Keratinocyte (primary cell): ENCODE measurements around the gene ZSCAN25. TPM values are rescaled to one million over a fixed set of nuclear protein-coding genes. Genes with fewer than 3 reads are reported as not detected.

Source experiments
- DNase-seq: peaks from one replicate; pipeline ENCODE4 v3.0.0-alpha.2; 2011; ENCODE audit warnings: low read depth, missing footprints, low spot score
- FAIRE-seq: peaks from 2 replicates; lab custom pipeline; 2011; peaks lifted over from hg19 to GRCh38; lab: Jason Lieb, UNC
- H2AFZ ChIP-seq: 2 replicates; pipeline ENCODE4 v1.6.0; 2012; ENCODE audit warnings: low read length, control low read depth, inconsistent platforms; ENCODE audit not compliant: control insufficient read depth
- H3K27ac ChIP-seq: 2 replicates; pipeline ENCODE4 v1.5.1; 2011; ENCODE audit warnings: low read length; ENCODE audit not compliant: control insufficient read depth, insufficient read depth
- H3K27me3 ChIP-seq: 3 replicates; pipeline ENCODE4 v1.6.0; 2011; ENCODE audit warnings: low read length; ENCODE audit not compliant: control insufficient read depth, insufficient read depth; ENCODE audit errors: extremely low read depth
- H3K36me3 ChIP-seq, 2 experiments: 2 replicates in 1 of 2; 3 replicates in 1 of 2; pipeline ENCODE4 v1.5.1; 2011; ENCODE audit warnings: low read length in 2 of 2, mild to moderate bottlenecking in 1 of 2; ENCODE audit not compliant: control insufficient read depth in 2 of 2, insufficient read depth in 2 of 2; ENCODE audit errors: extremely low read depth in 1 of 2
- H3K4me1 ChIP-seq: 3 replicates; pipeline ENCODE4 v1.5.1; 2011; ENCODE audit warnings: low read length; ENCODE audit not compliant: control insufficient read depth, insufficient read depth; ENCODE audit errors: extremely low read depth
- H3K4me2 ChIP-seq: 3 replicates; pipeline ENCODE4 v1.6.0; 2011; ENCODE audit warnings: low read depth, low read length; ENCODE audit not compliant: control insufficient read depth, insufficient read depth; ENCODE audit errors: extremely low read depth
- H3K4me3 ChIP-seq, 3 experiments: fragments of 200-600 bp in 1 of 3; sonication (generic) in 1 of 3; 2 replicates in 2 of 3; 3 replicates in 1 of 3; pipeline ENCODE4 v1.5.1; 2011 to 2016; ENCODE audit warnings: low read length in 3 of 3, mild to moderate bottlenecking in 3 of 3, control low read depth in 2 of 3, inconsistent platforms in 1 of 3, low read depth in 1 of 3, mixed read lengths in 1 of 3, mixed run types in 1 of 3, moderate library complexity in 1 of 3; ENCODE audit not compliant: control insufficient read depth in 2 of 3, insufficient read depth in 2 of 3; ENCODE audit errors: extremely low read depth in 1 of 3
- H3K79me2 ChIP-seq: 2 replicates; pipeline ENCODE4 v1.6.0; 2012; ENCODE audit warnings: low read length; ENCODE audit not compliant: control insufficient read depth, insufficient read depth
- H3K9ac ChIP-seq: 3 replicates; pipeline ENCODE4 v1.6.0; 2011; ENCODE audit warnings: low read length; ENCODE audit not compliant: control insufficient read depth, insufficient read depth; ENCODE audit errors: extremely low read depth
- H3K9me1 ChIP-seq: 3 replicates; pipeline ENCODE4 v1.6.0; 2011; ENCODE audit warnings: low read length; ENCODE audit not compliant: control insufficient read depth, insufficient read depth; ENCODE audit errors: extremely low read depth
- H3K9me3 ChIP-seq: 2 replicates; pipeline ENCODE4 v1.5.1; 2012; ENCODE audit warnings: low read depth, low read length; ENCODE audit not compliant: control insufficient read depth
- H4K20me1 ChIP-seq: 3 replicates; pipeline ENCODE4 v1.6.0; 2011; ENCODE audit warnings: low read length; ENCODE audit not compliant: control insufficient read depth, insufficient read depth; ENCODE audit errors: extremely low read depth
- EZH2 ChIP-seq: IDR thresholded peaks from one replicate; pipeline ENCODE4 v1.6.1; 2012; ENCODE audit warnings: inconsistent platforms, mild to moderate bottlenecking, low read length, moderate library complexity
- dilution Hi-C: fragments of 300-500 bp; cut with MboI; formaldehyde crosslinking; loops from one replicate; pipeline ENCODE4 v1.7.0; 2020; ENCODE audit warnings: low sequenced_read_pairs; ENCODE audit not compliant: extremely low pct_ligation_motif_present
- polyA plus RNA-seq, 5 experiments: library from polyadenylated mRNA; depleted of rRNA in 3 of 5; stranded (reverse) in 3 of 5; stranded (forward) in 1 of 5; unstranded in 1 of 5; fragments of >200 nt; gene quantifications; 1 replicate in 1 of 5; 2 replicates in 3 of 5; 3 replicates in 1 of 5; pipeline versions ENCODE4 v1.2.1 to v1.2.3, GENCODE V29; 2011 to 2012; ENCODE audit warnings: missing spikeins in 2 of 5, low read depth in 1 of 5, low replicate concordance in 1 of 5
- TF ChIP-seq, protein P1 (sequence below), 3 experiments: IDR thresholded peaks in 1 of 3; conservative IDR thresholded peaks in 1 of 3; optimal IDR thresholded peaks in 1 of 3; 2 replicates in 2 of 3; 3 replicates in 1 of 3; pipeline versions ENCODE3 to v1.5.1; 2011; ENCODE audit warnings: low read length in 3 of 3, mild to moderate bottlenecking in 3 of 3, moderate library complexity in 2 of 3, control low read depth in 1 of 3, inconsistent platforms in 1 of 3; ENCODE audit not compliant: insufficient read depth in 2 of 3; ENCODE audit errors: extremely low read depth in 1 of 3

ZSCAN25 gene
- polyA plus RNA-seq, 1 donor (not counting 4 experiments of a cell fraction or from before 2014, with no cell fraction given): 13.1 TPM

DNA sequence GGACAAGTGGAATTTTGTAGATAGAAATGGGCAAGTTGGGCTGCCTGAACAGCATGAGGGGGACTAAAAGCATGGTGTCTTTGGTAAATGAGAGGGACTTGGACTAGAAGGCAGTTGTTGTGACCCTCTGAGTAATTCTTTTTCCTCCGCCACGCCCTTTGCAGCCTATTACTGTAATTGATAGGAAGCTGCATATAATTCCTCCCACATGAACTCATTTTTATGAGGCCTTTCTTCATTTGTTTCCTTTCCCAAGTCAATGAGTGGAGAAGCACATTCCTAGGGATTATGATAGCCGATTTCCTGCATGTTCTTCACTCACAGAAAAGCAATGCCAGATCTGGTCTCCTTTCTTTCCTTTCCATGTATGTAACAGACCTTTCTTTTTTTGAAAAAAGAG is 27.7 kb downstream of the ZSCAN25 start:
- H3K9ac ChIP-seq: no peak overlapping the region
- no peak for DNase-seq
- no peaks in the 10 kb centered on the region for H3K9me3 ChIP-seq
- no peak overlapping the region for H2AFZ ChIP-seq
- TF ChIP-seq EZH2: no peak
- TF ChIP-seq, protein P1, sequence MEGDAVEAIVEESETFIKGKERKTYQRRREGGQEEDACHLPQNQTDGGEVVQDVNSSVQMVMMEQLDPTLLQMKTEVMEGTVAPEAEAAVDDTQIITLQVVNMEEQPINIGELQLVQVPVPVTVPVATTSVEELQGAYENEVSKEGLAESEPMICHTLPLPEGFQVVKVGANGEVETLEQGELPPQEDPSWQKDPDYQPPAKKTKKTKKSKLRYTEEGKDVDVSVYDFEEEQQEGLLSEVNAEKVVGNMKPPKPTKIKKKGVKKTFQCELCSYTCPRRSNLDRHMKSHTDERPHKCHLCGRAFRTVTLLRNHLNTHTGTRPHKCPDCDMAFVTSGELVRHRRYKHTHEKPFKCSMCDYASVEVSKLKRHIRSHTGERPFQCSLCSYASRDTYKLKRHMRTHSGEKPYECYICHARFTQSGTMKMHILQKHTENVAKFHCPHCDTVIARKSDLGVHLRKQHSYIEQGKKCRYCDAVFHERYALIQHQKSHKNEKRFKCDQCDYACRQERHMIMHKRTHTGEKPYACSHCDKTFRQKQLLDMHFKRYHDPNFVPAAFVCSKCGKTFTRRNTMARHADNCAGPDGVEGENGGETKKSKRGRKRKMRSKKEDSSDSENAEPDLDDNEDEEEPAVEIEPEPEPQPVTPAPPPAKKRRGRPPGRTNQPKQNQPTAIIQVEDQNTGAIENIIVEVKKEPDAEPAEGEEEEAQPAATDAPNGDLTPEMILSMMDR (optimal IDR thresholded peaks at IDR 0.05 in 1 of 3, IDR thresholded peaks at IDR 0.05 in 1 of 3, conservative IDR thresholded peaks at IDR 0.05 in 1 of 3; ENCODE audit: extremely low read depth in 1 of 3, insufficient read depth in 2 of 3, low read length in 3 of 3): no peak
- H3K9me1 ChIP-seq: no peaks in the 10 kb centered on the region
- H3K36me3 ChIP-seq: peaks cover 1 to 3% of the 10 kb centered on the region in 2 experiments
- H3K27ac ChIP-seq: no peak overlapping the region
- no peaks in the 10 kb centered on the region for H3K79me2 ChIP-seq
- dilution Hi-C loops: no loop called here
- H3K4me2 ChIP-seq: no peak overlapping the region
- H4K20me1 ChIP-seq: no peaks in the 10 kb centered on the region
- H3K4me3 ChIP-seq: no peak overlapping the region
- H3K27me3 ChIP-seq: no peaks in the 10 kb centered on the region
- FAIRE-seq: no peak
- no peaks in the 10 kb centered on the region for H3K4me1 ChIP-seq

DNA sequence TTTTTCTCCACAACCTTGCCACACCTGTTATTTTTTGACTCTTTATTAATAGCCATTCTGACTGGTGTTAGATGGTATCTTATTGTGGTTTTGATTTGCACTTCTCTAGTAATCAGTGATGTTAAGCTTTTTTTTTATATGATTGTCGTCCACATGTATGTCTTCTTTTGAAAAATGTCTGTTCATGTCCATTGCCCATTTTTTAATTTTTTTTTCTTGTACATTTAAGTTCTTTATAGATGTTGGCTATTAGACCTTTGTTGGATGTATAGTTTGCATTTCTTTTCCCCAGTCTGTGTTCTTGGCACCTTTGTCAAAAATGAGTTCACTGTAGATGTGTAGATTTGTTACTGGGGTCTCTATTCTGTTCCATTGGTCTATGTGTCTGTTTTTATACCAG is 28.8 kb downstream of the ZSCAN25 start:
- Histone ChIP-seq H2AFZ (no peak overlapping the region), H3K36me3 (peaks cover 1 to 3% of the 10 kb centered on the region in 2 experiments), H4K20me1 (no peaks in the 10 kb centered on the region), H3K27ac (no peak overlapping the region), H3K9me1 (no peaks in the 10 kb centered on the region), H3K9ac (no peak overlapping the region), H3K4me2 (no peak overlapping the region), H3K27me3 (no peaks in the 10 kb centered on the region), H3K9me3 (no peaks in the 10 kb centered on the region), H3K79me2 (no peaks in the 10 kb centered on the region), H3K4me3 (no peak overlapping the region), H3K4me1 (no peaks in the 10 kb centered on the region)
- TF ChIP-seq EZH2: no peak
- TF ChIP-seq, protein P1 (optimal IDR thresholded peaks at IDR 0.05 in 1 of 3, IDR thresholded peaks at IDR 0.05 in 1 of 3, conservative IDR thresholded peaks at IDR 0.05 in 1 of 3; ENCODE audit: extremely low read depth in 1 of 3, insufficient read depth in 2 of 3, low read length in 3 of 3): no peak
- DNase-seq (no peak), FAIRE-seq (no peak)
- dilution Hi-C loops: no loop called here
